ENCODE data around the gene CIDEA. TPM values are rescaled to one million over a fixed set of nuclear protein-coding genes. Genes with fewer than 3 reads are reported as not detected.
A peak's percentile ranks its signal among the peaks of the same experiment; 100 is the strongest.

The CIDEA gene
- total RNA-seq, 4 donors from 2014 or later = not detected

DNA sequence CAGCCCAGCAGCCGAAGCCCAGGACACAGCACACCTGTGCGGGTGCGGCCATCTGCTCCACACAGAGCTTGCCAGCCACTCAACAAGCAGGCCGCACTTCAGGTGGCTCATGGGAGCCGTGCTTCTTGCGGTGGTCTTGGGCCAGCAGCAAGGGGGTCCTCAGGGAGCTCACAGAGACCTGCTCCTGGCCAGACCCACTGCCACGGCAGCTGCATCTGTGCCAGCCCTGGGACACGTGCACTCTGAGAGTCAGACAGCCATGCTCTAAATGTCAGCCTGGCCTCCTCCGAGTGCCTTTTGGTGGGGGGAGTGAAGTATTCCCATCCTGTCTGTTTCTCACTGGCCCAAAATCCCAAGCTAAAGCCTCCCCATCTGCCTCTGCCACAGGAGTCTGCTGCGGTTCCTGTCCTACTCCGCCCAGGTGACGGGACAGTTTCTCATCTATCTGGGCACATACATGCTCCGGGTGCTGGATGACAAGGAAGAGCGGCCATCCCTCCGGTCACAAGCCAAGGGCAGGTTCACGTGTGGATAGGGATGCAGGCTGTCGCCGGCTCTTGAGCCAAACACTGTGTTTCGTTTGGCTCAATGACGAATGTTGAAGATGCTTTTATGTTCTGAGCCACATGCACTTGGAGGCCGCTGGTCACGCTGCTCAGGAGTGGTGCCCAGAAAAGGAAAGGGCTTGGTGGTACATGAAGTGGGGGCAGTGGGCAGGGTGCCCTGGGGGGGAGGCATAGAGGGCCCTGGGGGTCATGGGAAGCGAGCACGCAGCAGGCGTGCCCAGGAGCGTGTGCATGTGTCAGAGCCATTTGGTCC is 22.8 kb downstream of the CIDEA start:
- no peak for DNase-seq
- no peak overlapping the region for H3K4me3 ChIP-seq

DNA sequence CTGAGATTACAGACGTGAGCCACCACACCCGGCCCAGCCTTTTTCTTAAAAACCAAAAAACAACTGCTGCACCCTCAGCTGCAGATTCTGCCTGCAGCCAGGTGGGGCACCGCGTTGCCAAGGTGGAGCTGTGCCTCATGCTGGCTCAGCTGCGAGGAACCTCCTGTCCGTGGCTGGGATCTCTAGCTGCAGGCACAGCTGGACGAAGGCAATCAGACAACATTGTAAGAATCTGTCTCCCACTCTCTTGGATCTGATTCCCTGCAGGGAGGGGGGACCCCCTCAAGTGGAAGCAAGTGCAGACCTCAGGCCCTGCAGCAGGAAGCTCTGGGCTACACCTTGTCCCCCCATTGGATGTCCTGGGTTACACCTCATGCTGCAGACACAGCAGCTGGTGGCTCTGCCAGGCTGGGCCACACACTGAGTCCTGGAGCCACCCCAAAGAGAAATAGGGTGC is 24.1 kb downstream of the CIDEA start:
- peak overlapping the region; percentile 64 to 94 (median 82) for H3K27ac ChIP-seq
- H3K9me3 ChIP-seq = no peaks in the 10 kb centered on the region
- H3K27me3 ChIP-seq = no peaks in the 10 kb centered on the region
- H3K36me3 ChIP-seq = no peaks in the 10 kb centered on the region
- H3K4me1 ChIP-seq = peaks cover 0 to 6% (median 0%) of the 10 kb centered on the region in 4 donors
- TF ChIP-seq CTCF (IDR thresholded peaks at IDR 0.05) = no peak
- no peak for TF ChIP-seq POLR2A (IDR thresholded peaks at IDR 0.05)
- no peak for DNase-seq
- H3K4me3 ChIP-seq = peak overlapping the region in 2 of 4 donors; percentile 37 to 42

More for the DNA sequence above, 22.8 kb downstream of the CIDEA start:
- H3K27me3 ChIP-seq = no peaks in the 10 kb centered on the region
- peak overlapping the region in 1 of 4 donors; percentile 94 for H3K27ac ChIP-seq
- no peak for TF ChIP-seq POLR2A (IDR thresholded peaks at IDR 0.05)
- no peak for TF ChIP-seq CTCF (IDR thresholded peaks at IDR 0.05)
- no peaks in the 10 kb centered on the region for H3K36me3 ChIP-seq
- H3K4me1 ChIP-seq = peaks cover 0 to 6% (median 0%) of the 10 kb centered on the region in 4 donors
- no peaks in the 10 kb centered on the region for H3K9me3 ChIP-seq

GRCh38 chr18:12278741-12279682 is 24.9 kb downstream of the CIDEA start:
- peaks cover 0 to 6% (median 0%) of the 10 kb centered on the region in 4 donors for H3K4me1 ChIP-seq
- no peaks in the 10 kb centered on the region for H3K27me3 ChIP-seq
- peak in 1 of 6 experiments; percentile 18 for TF ChIP-seq CTCF (IDR thresholded peaks at IDR 0.05)
- TF ChIP-seq POLR2A (IDR thresholded peaks at IDR 0.05) = no peak
- DNase-seq = peak in 2 of 3 donors; percentile 19 to 76
- H3K9me3 ChIP-seq = no peaks in the 10 kb centered on the region
- H3K36me3 ChIP-seq = no peaks in the 10 kb centered on the region
- peak overlapping the region in 2 of 4 donors; percentile 37 to 42 for H3K4me3 ChIP-seq
- peak overlapping the region; percentile 64 to 94 (median 82) for H3K27ac ChIP-seq

- DNase-seq = no peak
- peak overlapping the region in 1 of 4 donors; percentile 42 for H3K4me3 ChIP-seq
- H3K27me3 ChIP-seq = no peaks in the 10 kb centered on the region
- TF ChIP-seq POLR2A (IDR thresholded peaks at IDR 0.05) (no peak), CTCF (IDR thresholded peaks at IDR 0.05) (no peak)
- H3K4me1 ChIP-seq = peaks cover 0 to 6% (median 0%) of the 10 kb centered on the region in 4 donors
- H3K27ac ChIP-seq = peak overlapping the region; percentile 64 to 94 (median 82)
- H3K36me3 ChIP-seq = no peaks in the 10 kb centered on the region
- no peaks in the 10 kb centered on the region for H3K9me3 ChIP-seq
Measured at GRCh38 chr18:12279781-12280531, 25.8 kb downstream of the CIDEA start.

DNA sequence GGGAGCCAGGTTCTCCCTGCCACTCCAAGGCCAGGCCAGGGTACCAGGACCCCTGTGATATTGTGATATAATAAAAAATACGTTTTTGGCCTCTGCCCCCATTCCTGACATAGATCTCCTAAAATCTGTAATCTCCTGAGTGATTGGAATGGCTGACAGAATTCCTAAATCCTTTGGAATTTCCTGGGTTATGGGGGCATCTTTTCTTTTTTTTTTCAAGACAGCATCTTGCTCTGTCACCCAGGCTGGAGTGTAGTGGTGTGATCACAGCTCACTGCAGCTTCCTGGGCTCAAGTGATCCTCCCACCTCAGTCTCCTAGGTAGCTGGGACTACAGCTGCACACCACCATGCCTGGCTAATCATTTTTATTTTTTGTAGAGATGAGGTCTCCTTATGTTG is 27.7 kb downstream of the CIDEA start:
- no peak for TF ChIP-seq POLR2A (IDR thresholded peaks at IDR 0.05)
- no peak for TF ChIP-seq CTCF (IDR thresholded peaks at IDR 0.05)
- H3K4me3 ChIP-seq = no peak overlapping the region
- H3K4me1 ChIP-seq = peaks cover 0 to 6% (median 0%) of the 10 kb centered on the region in 4 donors
- no peaks in the 10 kb centered on the region for H3K9me3 ChIP-seq
- H3K36me3 ChIP-seq = no peaks in the 10 kb centered on the region
- no peak overlapping the region for H3K27ac ChIP-seq
- no peaks in the 10 kb centered on the region for H3K27me3 ChIP-seq
- no peak for DNase-seq

Data from Peyer's patch (tissue), 4 donors.